ENCODE data around the gene SH2D1B.

SH2D1B gene

GRCh38 chr1:162366149-162366548 is 45.8 kb downstream of the SH2D1B start:
- H3K4me3 ChIP-seq (ENCODE audit: insufficient read depth, low read depth, low read length, poor library complexity, severe bottlenecking), result no peak overlapping the region
- no peaks in the 10 kb centered on the region for H3K9me3 ChIP-seq (ENCODE audit: control insufficient read depth, low read length)
- H3K36me3 ChIP-seq (ENCODE audit: control insufficient read depth, insufficient read depth, low read length), result no peaks in the 10 kb centered on the region
- no peaks in the 10 kb centered on the region for H3K4me1 ChIP-seq (ENCODE audit: control insufficient read depth, insufficient read depth, low read length, poor library complexity, severe bottlenecking)
- peaks cover 5% of the 10 kb centered on the region for H3K27me3 ChIP-seq (replicated peaks; ENCODE audit: control insufficient read depth, insufficient read depth, low read length, poor library complexity, severe bottlenecking)
- no peak overlapping the region for H3K27ac ChIP-seq (ENCODE audit: insufficient read depth, low read length, poor library complexity, severe bottlenecking)
- no peak for DNase-seq

DNA sequence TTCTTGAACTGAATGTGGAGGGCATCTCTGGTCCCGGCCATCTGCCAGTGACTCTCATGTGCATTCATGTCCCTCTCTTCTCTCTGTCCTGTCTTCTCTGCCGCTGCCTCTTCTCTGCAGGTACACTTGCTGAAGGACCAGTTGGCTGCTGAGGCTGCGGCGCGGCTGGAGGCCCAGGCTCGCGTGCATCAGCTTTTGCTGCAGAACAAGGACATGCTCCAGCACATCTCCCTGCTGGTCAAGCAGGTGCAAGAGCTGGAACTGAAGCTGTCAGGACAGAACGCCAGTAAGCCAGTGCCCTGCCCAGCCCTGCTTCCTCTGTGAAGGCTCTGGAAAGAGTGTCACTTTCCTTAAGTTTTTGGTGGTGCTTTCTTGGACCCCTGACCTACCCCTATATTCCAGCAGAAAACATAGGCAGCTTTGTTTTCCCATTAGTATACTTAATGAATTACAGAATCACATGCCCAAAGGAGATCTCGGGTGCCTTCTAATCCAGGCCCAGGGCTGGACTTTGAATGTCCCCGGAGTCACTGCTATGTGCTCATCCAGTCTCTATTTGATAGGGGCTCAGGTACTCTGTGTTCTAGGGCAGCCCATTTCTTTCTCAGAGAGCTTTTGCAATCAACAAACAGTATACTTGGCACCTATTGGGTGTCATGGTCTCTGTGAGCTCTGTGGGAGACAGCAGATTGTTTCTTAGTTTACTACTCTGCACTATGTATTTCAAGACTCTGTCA is 46.5 kb downstream of the SH2D1B start:
- Histone ChIP-seq H3K9me3 (ENCODE audit: control insufficient read depth, low read length) (no peaks in the 10 kb centered on the region), H3K27ac (ENCODE audit: insufficient read depth, low read length, poor library complexity, severe bottlenecking) (no peak overlapping the region), H3K36me3 (ENCODE audit: control insufficient read depth, insufficient read depth, low read length) (no peaks in the 10 kb centered on the region), H3K4me3 (ENCODE audit: insufficient read depth, low read depth, low read length, poor library complexity, severe bottlenecking) (no peak overlapping the region), H3K27me3 (replicated peaks; ENCODE audit: control insufficient read depth, insufficient read depth, low read length, poor library complexity, severe bottlenecking) (peaks cover 5% of the 10 kb centered on the region), H3K4me1 (ENCODE audit: control insufficient read depth, insufficient read depth, low read length, poor library complexity, severe bottlenecking) (no peaks in the 10 kb centered on the region)
- DNase-seq, result no peak

GRCh38 chr1:162364498-162364897 is 47.4 kb downstream of the SH2D1B start:
- peaks cover 5% of the 10 kb centered on the region for H3K27me3 ChIP-seq (replicated peaks; ENCODE audit: control insufficient read depth, insufficient read depth, low read length, poor library complexity, severe bottlenecking)
- H3K27ac ChIP-seq (ENCODE audit: insufficient read depth, low read length, poor library complexity, severe bottlenecking), result no peak overlapping the region
- no peaks in the 10 kb centered on the region for H3K4me1 ChIP-seq (ENCODE audit: control insufficient read depth, insufficient read depth, low read length, poor library complexity, severe bottlenecking)
- DNase-seq, result no peak
- H3K4me3 ChIP-seq (ENCODE audit: insufficient read depth, low read depth, low read length, poor library complexity, severe bottlenecking), result no peak overlapping the region
- H3K9me3 ChIP-seq (ENCODE audit: control insufficient read depth, low read length), result no peaks in the 10 kb centered on the region
- no peaks in the 10 kb centered on the region for H3K36me3 ChIP-seq (ENCODE audit: control insufficient read depth, insufficient read depth, low read length)

GRCh38 chr1:162363823-162364222 is 48.1 kb downstream of the SH2D1B start:
- Histone ChIP-seq H3K4me1 (ENCODE audit: control insufficient read depth, insufficient read depth, low read length, poor library complexity, severe bottlenecking) (no peaks in the 10 kb centered on the region), H3K27me3 (replicated peaks; ENCODE audit: control insufficient read depth, insufficient read depth, low read length, poor library complexity, severe bottlenecking) (peaks cover 5% of the 10 kb centered on the region), H3K4me3 (ENCODE audit: insufficient read depth, low read depth, low read length, poor library complexity, severe bottlenecking) (no peak overlapping the region), H3K36me3 (ENCODE audit: control insufficient read depth, insufficient read depth, low read length) (no peaks in the 10 kb centered on the region), H3K9me3 (ENCODE audit: control insufficient read depth, low read length) (no peaks in the 10 kb centered on the region), H3K27ac (ENCODE audit: insufficient read depth, low read length, poor library complexity, severe bottlenecking) (no peak overlapping the region)
- no peak for DNase-seq

DNA sequence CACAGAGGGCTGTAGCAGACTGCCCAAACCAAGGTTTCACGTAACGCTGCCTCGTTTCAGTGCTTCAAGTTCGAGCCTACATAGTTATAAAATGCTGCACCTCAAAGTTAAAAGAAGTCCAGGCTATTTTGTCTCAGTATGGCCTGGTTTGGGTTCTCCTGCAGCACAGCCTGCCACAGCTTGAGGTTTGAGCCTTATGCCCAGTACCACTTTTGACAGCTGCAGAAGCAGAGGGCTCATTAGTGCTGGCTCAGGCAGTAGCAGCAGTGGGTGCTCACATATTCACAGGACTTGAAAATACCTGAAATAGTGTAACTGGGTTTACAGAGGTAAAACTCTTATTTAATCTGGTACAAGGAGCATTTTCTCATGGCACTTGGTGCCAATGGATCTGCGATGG is 50.6 kb downstream of the SH2D1B start:
- Histone ChIP-seq H3K9me3 (ENCODE audit: control insufficient read depth, low read length) (no peaks in the 10 kb centered on the region), H3K36me3 (ENCODE audit: control insufficient read depth, insufficient read depth, low read length) (no peaks in the 10 kb centered on the region), H3K4me3 (ENCODE audit: insufficient read depth, low read depth, low read length, poor library complexity, severe bottlenecking) (no peak overlapping the region), H3K27ac (ENCODE audit: insufficient read depth, low read length, poor library complexity, severe bottlenecking) (no peak overlapping the region), H3K4me1 (ENCODE audit: control insufficient read depth, insufficient read depth, low read length, poor library complexity, severe bottlenecking) (no peaks in the 10 kb centered on the region), H3K27me3 (replicated peaks; ENCODE audit: control insufficient read depth, insufficient read depth, low read length, poor library complexity, severe bottlenecking) (no peaks in the 10 kb centered on the region)
- DNase-seq, result no peak

- H3K27me3 ChIP-seq (replicated peaks; ENCODE audit: control insufficient read depth, insufficient read depth, low read length, poor library complexity, severe bottlenecking), result no peaks in the 10 kb centered on the region
- no peaks in the 10 kb centered on the region for H3K36me3 ChIP-seq (ENCODE audit: control insufficient read depth, insufficient read depth, low read length)
- H3K9me3 ChIP-seq (ENCODE audit: control insufficient read depth, low read length), result no peaks in the 10 kb centered on the region
- H3K27ac ChIP-seq (ENCODE audit: insufficient read depth, low read length, poor library complexity, severe bottlenecking), result no peak overlapping the region
- H3K4me3 ChIP-seq (ENCODE audit: insufficient read depth, low read depth, low read length, poor library complexity, severe bottlenecking), result no peak overlapping the region
- H3K4me1 ChIP-seq (ENCODE audit: control insufficient read depth, insufficient read depth, low read length, poor library complexity, severe bottlenecking), result no peaks in the 10 kb centered on the region
- DNase-seq, result no peak
Measured at GRCh38 chr1:162360874-162361260, 51.1 kb downstream of the SH2D1B start.

DNA sequence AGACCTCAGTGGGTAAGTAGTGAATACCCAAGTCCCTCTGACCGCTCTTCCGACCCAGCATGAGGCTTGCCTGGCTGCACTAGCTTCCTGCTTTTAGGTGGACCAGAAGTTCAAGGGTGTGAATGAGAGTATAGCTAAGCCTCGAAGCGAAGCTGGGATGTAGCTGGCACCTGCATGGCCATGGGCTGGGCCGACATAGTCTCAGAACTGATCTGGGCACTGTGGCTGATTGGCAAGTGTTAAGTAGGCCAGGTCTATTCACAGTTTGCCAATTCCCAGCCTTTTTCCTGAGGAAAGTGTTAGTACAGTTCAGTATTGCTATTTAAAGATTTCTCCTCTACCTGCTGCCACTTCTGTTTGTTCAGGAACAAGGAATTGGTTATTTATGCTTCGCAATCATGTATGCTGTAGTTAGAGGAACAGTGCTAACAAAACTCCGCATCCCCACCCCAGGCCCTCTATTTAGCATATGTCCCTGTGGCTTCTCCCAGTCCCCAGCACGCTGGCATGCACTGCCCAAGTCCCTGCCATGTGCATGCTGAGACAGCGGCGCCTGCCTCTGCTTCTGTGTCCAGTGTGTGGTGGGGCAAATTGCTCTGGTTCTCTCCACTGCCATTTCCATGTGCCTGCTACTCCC is 51.6 kb downstream of the SH2D1B start:
- Histone ChIP-seq H3K4me3 (ENCODE audit: insufficient read depth, low read depth, low read length, poor library complexity, severe bottlenecking) (no peak overlapping the region), H3K36me3 (ENCODE audit: control insufficient read depth, insufficient read depth, low read length) (no peaks in the 10 kb centered on the region), H3K27me3 (replicated peaks; ENCODE audit: control insufficient read depth, insufficient read depth, low read length, poor library complexity, severe bottlenecking) (no peaks in the 10 kb centered on the region), H3K27ac (ENCODE audit: insufficient read depth, low read length, poor library complexity, severe bottlenecking) (no peak overlapping the region), H3K9me3 (ENCODE audit: control insufficient read depth, low read length) (no peaks in the 10 kb centered on the region), H3K4me1 (ENCODE audit: control insufficient read depth, insufficient read depth, low read length, poor library complexity, severe bottlenecking) (no peaks in the 10 kb centered on the region)
- no peak for DNase-seq

- no peak overlapping the region for H3K27ac ChIP-seq (ENCODE audit: insufficient read depth, low read length, poor library complexity, severe bottlenecking)
Measured at GRCh38 chr1:162359523-162360236, 52.3 kb downstream of the SH2D1B start.

DNA sequence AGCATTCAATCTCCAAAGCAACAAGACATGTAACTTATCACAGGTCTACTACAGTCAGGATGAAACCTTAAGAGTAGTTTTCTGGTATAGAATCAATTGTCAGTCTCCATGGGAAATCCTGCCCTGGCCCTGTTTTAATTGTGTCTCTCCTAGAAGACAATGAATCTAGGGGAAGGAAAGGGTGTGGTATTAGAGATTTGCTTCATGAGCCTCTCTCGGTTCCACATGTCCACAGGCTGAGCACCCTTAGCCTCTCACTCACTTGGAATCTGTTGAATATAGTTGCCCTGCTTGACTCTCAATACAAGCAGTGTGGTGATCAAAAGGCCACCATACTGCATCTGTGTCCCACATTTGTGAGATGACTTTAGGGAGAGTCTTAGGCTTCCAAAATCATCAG is 53.0 kb downstream of the SH2D1B start:
- H3K27me3 ChIP-seq (replicated peaks; ENCODE audit: control insufficient read depth, insufficient read depth, low read length, poor library complexity, severe bottlenecking), result no peaks in the 10 kb centered on the region

More at GRCh38 chr1:162359523-162360236, 52.3 kb downstream of the SH2D1B start:
- Histone ChIP-seq H3K36me3 (ENCODE audit: control insufficient read depth, insufficient read depth, low read length) (no peaks in the 10 kb centered on the region), H3K4me1 (ENCODE audit: control insufficient read depth, insufficient read depth, low read length, poor library complexity, severe bottlenecking) (no peaks in the 10 kb centered on the region), H3K4me3 (ENCODE audit: insufficient read depth, low read depth, low read length, poor library complexity, severe bottlenecking) (no peak overlapping the region), H3K27me3 (replicated peaks; ENCODE audit: control insufficient read depth, insufficient read depth, low read length, poor library complexity, severe bottlenecking) (no peaks in the 10 kb centered on the region), H3K9me3 (ENCODE audit: control insufficient read depth, low read length) (no peaks in the 10 kb centered on the region)
- DNase-seq, result no peak

GRCh38 chr1:162357681-162358266 is 54.2 kb downstream of the SH2D1B start:
- Histone ChIP-seq H3K9me3 (ENCODE audit: control insufficient read depth, low read length) (no peaks in the 10 kb centered on the region), H3K4me3 (ENCODE audit: insufficient read depth, low read depth, low read length, poor library complexity, severe bottlenecking) (no peak overlapping the region), H3K27me3 (replicated peaks; ENCODE audit: control insufficient read depth, insufficient read depth, low read length, poor library complexity, severe bottlenecking) (no peaks in the 10 kb centered on the region), H3K36me3 (ENCODE audit: control insufficient read depth, insufficient read depth, low read length) (no peaks in the 10 kb centered on the region), H3K27ac (ENCODE audit: insufficient read depth, low read length, poor library complexity, severe bottlenecking) (no peak overlapping the region), H3K4me1 (ENCODE audit: control insufficient read depth, insufficient read depth, low read length, poor library complexity, severe bottlenecking) (no peaks in the 10 kb centered on the region)
- no peak for DNase-seq

More for the DNA sequence above, 53.0 kb downstream of the SH2D1B start:
- Histone ChIP-seq H3K36me3 (ENCODE audit: control insufficient read depth, insufficient read depth, low read length) (no peaks in the 10 kb centered on the region), H3K4me1 (ENCODE audit: control insufficient read depth, insufficient read depth, low read length, poor library complexity, severe bottlenecking) (no peaks in the 10 kb centered on the region), H3K4me3 (ENCODE audit: insufficient read depth, low read depth, low read length, poor library complexity, severe bottlenecking) (no peak overlapping the region), H3K9me3 (ENCODE audit: control insufficient read depth, low read length) (no peaks in the 10 kb centered on the region), H3K27ac (ENCODE audit: insufficient read depth, low read length, poor library complexity, severe bottlenecking) (no peak overlapping the region)
- DNase-seq, result no peak
